Measurements from ENCODE around the gene KCNK18. TPM values are rescaled to one million over a fixed set of nuclear protein-coding genes. Genes with fewer than 3 reads are reported as not detected.
A peak's percentile ranks its signal among the peaks of the same experiment; 100 is the strongest.

KCNK18 gene
- total RNA-seq, 6 experiments from 2014 or later: not detected

GRCh38 chr10:117160567-117160966, 36.7 kb upstream of the KCNK18 start:
- Histone ChIP-seq H3K9me3 (no peaks in the 10 kb centered on the region), H3K36me3 (no peaks in the 10 kb centered on the region), H3K4me1 (peaks cover 0 to 16% (median 0%) of the 10 kb centered on the region in 4 donors), H3K27ac (no peak overlapping the region), H3K4me3 (no peak overlapping the region), H3K27me3 (peaks cover 9 to 74% of the 10 kb centered on the region in 2 donors)
- TF ChIP-seq POLR2A (IDR thresholded peaks at IDR 0.05) (no peak), CTCF (IDR thresholded peaks at IDR 0.05) (no peak)
- ATAC-seq (no peak), DNase-seq (no peak)
- intact Hi-C loops (cut with DNase I): no loop called here
- WGBS (ENCODE audit: insufficient coverage, low coverage, low lambda C conversion rate, missing lambda C conversion rate): 8% methylated on average over 5 of the region's 5 CpGs

- no peak for ATAC-seq
Observed at GRCh38 chr10:117161386-117162033, 35.8 kb upstream of the KCNK18 start.

GRCh38 chr10:117162093-117163060, 34.9 kb upstream of the KCNK18 start:
- Histone ChIP-seq H3K4me1 (peaks cover 0 to 16% (median 0%) of the 10 kb centered on the region in 4 donors), H3K27me3 (peaks cover 14 to 75% of the 10 kb centered on the region in 2 donors), H3K9me3 (no peaks in the 10 kb centered on the region), H3K27ac (no peak overlapping the region), H3K36me3 (no peaks in the 10 kb centered on the region), H3K4me3 (no peak overlapping the region)
- intact Hi-C loops (cut with DNase I): no loop called here
- no peak for DNase-seq
- TF ChIP-seq POLR2A (IDR thresholded peaks at IDR 0.05) (no peak), CTCF (IDR thresholded peaks at IDR 0.05) (no peak)
- WGBS (ENCODE audit: insufficient coverage, low coverage, low lambda C conversion rate, missing lambda C conversion rate): 9% methylated on average over 21 of the region's 39 CpGs
- ATAC-seq: peak in 2 of 4 donors; percentile 26 to 27

More at GRCh38 chr10:117161386-117162033, 35.8 kb upstream of the KCNK18 start:
- intact Hi-C loops (cut with DNase I): no loop called here
- H3K4me3 ChIP-seq: no peak overlapping the region
- no peak overlapping the region for H3K27ac ChIP-seq
- peaks cover 11 to 75% of the 10 kb centered on the region in 2 donors for H3K27me3 ChIP-seq
- H3K9me3 ChIP-seq: no peaks in the 10 kb centered on the region
- peaks cover 0 to 16% (median 0%) of the 10 kb centered on the region in 4 donors for H3K4me1 ChIP-seq
- no peaks in the 10 kb centered on the region for H3K36me3 ChIP-seq
- no peak for DNase-seq
- TF ChIP-seq CTCF (IDR thresholded peaks at IDR 0.05) (no peak), POLR2A (IDR thresholded peaks at IDR 0.05) (no peak)
- WGBS (ENCODE audit: insufficient coverage, low coverage, low lambda C conversion rate, missing lambda C conversion rate): 10% methylated on average over 6 of the region's 6 CpGs

GRCh38 chr10:117163061-117163953, 34.0 kb upstream of the KCNK18 start:
- Histone ChIP-seq H3K27me3 (peaks cover 20 to 78% of the 10 kb centered on the region in 2 donors), H3K36me3 (no peaks in the 10 kb centered on the region), H3K4me1 (peaks cover 0 to 23% (median 0%) of the 10 kb centered on the region in 4 donors), H3K4me3 (no peak overlapping the region), H3K9me3 (no peaks in the 10 kb centered on the region), H3K27ac (no peak overlapping the region)
- peak in 1 of 3 donors; percentile 23 for DNase-seq
- intact Hi-C loops (cut with DNase I): no loop called here
- ATAC-seq: peak in 2 of 4 donors; percentile 6 to 11
- WGBS (ENCODE audit: insufficient coverage, low coverage, low lambda C conversion rate, missing lambda C conversion rate): 0% methylated on average over 7 of the region's 82 CpGs
- TF ChIP-seq POLR2A (IDR thresholded peaks at IDR 0.05): no peak
- no peak for TF ChIP-seq CTCF (IDR thresholded peaks at IDR 0.05)

Data from right lobe of liver (tissue), 6 donors.